GM19240 (cell line): ENCODE measurements around the gene TCF25.
"Not testable (repeated sequence)": the region's sequence is repeated elsewhere in the genome, so short reads cannot be mapped to it uniquely, and the experiment has no call there.

Experiments used
- DNase-seq: peaks from one replicate; pipeline ENCODE4 v3.0.0; 2011; ENCODE audit warnings: low spot score; ENCODE audit not compliant: insufficient read length

TCF25 gene

DNA sequence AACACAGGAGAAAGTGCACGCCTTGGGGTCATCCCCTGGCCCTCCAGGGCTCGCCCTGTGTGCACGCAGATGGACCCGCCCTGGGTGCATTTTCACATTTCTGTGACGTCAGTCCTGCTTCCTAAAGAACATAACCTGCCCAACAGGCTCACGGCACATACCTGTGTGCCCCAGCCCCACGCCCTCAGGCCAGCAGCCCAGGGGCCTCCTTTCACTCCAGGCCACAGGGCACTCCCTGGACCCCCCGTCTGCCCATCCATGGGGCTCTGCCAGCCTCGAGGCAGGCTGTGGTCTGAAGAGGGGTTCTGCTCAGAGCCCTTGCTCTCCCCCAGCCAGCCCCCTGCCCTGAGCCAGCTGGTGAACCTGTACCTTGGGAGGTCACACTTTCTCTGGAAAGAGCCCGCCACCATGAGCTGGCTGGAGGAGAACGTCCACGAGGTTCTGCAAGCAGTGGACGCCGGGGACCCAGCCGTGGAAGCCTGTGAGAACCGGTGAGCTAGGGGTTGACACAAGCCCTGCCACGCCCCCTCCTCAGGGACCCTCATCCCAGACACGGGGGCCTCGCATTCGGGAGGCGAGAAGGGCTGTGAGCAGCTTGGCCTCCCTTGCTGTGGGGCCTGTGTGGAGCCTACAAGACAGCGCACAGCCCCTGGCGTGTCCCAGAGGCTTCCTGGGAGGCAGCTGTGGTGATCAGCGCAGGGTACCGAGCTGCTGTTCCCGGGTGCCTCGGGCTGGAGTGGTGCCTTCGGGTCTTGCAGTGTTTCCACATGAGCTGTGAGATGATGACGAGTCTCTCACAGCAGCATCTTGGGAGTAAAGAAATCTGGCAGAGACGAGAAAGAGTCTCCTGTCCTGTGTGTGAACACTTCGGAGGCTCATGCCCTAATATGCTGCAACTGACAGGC, 31.5 kb downstream of the TCF25 start:
- no peak for DNase-seq

DNA sequence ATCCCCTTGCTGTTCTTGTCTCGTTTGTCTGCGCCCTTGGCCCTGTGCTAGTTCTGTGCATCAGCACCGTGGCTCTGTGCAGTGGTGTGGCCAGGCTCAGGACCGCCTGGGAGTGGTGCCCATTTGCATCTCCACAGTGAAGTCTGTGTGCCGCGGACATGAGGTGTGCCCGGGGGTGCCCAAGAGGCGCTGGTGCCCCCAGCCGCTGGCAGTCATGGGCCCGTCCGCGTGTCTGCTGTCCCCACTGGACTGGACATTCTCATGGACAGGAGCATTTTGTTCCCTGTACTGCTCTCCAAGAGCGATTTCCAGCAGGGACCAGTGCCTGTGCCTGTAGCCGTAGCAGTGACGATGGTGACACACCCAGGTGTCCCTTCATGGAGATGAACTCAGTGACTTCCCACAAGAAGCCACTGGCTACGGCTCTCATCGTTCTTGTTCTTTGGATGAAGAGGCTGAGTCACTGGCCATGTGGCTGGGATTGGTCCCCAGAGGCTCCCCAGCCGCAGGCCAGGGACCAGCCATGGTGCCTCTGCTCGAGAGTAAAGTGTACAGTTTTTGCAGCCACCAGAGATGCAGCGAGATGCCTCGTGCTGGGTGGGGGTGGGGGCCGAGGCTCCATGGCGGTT, 32.2 kb downstream of the TCF25 start:
- DNase-seq, result no peak

DNA sequence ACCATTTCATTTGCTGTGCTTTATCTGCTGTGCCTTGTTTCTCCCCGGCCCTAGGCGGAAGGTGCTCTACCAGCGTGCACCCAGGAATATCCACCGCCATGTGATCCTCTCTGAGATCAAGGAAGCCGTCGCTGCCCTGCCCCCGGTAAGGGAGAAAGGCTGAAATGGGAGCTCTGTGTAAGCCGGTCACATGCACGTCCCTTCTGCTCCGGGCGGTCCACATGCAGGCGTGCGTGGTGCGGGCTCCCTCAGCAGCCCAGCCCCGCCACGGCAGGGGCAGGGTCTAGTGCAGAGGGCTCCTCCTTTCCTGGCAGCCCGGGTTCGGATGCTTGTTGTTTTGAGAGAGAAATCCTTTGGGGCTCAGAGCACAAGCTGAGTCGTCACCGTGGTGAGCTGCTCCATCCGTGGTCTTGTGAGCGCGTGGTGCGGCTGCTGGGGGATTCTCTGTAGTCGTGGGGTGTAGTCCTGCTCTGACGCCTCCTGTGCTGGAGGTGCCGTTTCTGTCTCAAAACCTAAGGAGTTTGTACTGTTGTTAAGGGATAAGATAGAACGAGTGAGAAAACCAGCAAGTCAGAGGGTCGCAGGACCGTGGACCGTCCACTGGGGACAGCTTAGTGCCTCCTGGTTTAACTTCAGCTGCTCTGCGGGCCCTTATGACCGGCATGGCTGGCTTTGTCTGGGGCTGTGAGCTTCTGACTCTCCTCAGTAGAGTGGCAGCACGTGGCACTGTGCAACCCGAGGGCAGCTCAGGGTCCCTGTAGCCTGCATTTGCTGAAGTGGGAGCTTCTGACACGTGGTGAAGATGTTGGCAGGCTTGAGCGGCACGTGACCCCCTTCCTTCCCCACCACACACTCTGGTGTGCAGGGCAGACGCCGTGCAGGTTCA, 33.0 kb downstream of the TCF25 start:
- no peak for DNase-seq

DNA sequence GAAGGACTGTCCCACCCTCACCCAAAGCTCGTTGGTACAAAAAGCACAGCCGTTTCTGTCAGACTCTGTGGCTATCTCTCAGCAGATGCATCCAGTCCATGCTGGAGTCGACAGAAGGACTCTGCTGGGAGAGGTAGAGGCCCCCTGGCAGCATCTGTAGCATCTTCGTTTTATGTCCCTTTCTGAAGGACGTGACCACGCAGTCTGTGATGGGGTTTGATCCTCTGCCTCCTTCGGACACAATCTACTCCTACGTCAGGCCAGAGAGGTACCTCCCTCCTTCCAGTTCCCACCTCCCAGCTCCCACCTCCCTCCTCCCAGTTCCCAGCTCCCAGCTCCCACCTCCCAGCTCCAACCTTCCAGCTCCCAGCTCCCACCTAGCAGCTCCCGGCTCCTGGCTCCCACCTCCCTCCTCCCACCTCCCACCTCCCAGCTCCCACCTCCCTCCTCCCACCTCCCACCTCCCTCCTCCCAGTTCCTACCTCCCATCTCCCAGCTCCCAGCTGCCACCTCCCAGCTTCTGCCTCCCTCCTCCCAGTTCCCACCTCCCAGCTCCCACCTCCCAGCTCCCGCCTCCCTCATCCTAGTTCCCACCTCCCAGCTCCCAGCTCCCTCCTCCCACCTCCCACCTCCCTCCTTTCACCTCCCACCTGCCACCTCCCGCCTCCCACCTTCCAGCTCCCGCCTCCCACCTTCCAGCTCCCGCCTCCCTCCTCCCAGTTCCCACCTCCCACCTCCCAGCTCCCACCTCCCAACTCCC, 33.8 kb downstream of the TCF25 start:
- DNase-seq, result no peak

DNA sequence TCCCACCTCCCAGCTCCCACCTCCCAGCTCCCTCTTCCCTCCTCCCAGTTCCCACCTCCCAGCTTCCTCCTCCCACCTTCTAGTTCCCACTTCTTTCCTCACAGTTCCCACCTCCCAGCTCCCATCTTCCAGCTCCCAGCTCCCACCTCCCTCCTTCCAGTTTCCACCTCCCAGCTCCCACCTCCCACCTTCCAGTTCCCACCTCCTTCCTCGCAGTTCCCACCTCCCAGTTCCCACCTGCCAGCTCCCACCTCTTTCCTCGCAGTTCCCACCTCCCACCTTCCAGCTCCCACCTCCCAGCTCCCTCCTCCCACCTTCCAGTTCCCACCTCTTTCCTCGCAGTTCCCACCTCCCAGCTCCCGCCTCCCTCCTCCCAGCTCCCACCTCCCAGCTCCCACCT, 34.8 kb downstream of the TCF25 start:
- no peak for DNase-seq

DNA sequence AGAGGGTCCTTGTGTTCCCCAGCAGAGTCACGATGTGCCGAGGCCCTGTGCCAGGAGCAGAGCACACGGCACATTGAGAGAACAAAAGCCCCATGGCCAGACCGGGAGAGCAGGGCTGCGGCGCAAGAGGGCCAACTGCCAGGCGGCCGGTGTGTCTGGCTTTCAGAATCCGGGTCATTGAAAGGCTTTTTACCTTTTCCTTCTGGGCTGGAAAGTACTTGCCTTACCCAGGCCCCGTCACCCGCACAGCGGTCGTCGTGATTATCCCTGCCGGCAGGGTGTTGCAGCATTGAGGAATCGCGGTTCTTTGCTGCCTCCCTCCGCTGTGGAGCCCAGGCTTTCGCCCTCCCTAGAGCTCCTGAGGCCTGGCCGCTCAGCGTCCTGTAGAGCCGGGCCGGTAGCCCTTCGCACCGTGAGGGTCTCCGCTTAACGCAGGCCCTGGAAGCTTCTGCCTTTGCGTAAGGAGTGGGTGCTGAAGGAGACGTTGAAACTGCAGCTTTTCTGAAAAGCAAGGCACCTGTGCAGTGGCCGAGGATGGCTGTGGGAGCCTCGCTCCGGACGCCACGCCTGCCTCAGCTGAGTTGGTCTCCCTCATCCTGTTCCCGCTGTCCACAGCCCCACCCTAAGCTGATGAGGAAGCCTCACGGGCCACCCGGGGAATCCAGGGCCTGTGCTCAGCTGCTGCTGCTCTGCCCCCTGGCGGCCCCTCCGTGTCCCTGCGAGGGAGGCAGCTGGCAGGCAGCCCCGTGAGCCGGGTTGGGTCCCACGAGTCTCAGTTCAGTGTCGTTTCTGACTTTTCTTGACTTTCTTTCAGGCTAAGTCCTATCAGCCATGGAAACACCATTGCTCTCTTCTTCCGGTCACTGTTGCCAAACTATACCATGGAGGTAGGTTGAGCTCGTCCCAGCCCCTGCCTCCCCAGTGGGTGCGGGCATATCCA, 36.7 kb downstream of the TCF25 start:
- DNase-seq, result peak; percentile 80

DNA sequence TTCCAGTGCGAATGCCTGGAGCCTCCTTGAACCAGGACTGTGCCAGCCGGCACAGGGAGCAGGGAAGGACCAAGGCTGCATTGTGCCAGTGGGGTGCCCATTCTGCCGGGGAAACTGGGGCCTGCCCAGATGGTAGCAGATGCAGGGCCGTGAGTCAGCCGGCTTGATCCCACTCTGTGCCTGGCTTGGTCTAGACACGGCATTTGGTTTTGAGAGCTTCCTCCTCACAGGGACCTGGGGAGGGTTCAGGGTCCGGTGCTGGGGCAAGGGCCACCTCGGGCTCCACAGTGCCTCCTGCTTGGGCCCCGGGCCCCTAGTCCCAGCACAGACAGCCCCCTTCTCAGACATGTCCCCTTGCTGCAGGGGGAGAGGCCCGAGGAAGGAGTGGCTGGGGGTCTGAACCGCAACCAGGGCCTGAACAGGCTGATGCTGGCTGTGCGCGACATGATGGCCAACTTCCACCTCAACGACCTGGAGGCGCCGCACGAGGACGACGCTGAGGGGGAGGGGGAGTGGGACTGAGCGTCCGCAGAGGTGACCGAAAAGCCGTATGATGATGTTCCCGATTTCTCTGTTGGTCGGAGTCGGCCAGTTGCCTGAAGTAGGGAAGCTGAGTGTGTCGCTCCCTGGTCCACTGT, 37.4 kb downstream of the TCF25 start:
- DNase-seq, result no peak

DNA sequence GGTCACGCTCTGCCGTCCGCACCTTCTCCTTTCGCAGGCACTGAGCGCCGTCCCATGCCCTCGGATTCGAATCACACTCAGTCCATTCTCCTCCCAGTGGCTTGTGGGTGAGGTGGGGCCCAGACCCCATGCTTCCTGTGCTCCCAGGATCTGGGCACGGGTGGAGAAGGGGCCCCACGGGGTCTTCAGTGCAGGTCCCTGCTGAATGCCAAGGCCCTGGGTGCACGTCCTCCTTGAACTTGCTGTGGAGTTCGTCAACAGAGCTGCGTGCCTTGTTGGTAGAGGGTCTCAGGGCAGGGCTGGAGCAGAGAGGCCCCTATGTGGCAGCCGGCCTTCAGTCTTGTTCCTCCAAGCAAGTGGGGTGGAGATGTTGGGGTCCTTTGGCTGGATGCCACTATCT, 38.0 kb downstream of the TCF25 start:
- DNase-seq, result no peak

DNA sequence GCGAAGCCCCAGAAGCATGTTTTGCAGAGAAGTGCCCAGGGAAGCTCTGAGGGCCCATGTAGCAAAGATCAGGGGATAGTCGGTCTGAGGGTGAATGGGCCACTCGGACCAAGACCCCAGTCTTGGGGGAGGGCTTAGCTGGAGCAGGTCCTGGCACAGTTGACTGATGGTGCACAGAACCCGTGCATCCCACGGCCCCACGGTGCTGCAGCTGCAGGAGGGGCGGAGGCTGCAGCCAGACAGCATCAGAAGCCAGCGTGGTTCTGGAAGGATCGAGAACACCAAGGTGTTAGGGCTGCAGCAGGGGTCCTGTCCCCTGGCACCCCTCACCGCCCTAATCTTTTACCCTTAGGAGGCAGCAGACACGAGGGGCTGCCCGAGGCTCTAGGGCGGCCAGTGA, 38.8 kb downstream of the TCF25 start:
- DNase-seq, result no peak

DNA sequence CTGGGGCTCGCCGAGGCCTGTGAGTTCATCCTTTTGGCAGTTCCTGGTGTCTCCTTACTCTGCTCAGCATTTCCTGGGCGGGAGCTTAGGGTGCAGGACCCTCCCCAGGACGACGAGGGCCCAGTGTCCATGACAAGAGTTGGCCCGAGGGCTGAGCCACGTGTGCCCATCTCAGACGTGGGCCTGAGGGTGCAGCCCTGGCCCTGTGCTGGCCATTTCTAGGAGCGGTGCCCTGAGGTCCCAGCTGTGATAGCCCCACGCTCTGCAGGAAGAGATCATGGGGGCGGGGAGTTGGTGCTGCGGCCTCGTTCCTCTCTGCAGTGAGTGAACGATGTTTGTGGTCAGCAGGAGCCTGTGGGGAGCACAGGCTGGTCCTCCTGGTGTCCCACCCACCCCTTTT, 39.2 kb downstream of the TCF25 start:
- DNase-seq, result no peak

DNA sequence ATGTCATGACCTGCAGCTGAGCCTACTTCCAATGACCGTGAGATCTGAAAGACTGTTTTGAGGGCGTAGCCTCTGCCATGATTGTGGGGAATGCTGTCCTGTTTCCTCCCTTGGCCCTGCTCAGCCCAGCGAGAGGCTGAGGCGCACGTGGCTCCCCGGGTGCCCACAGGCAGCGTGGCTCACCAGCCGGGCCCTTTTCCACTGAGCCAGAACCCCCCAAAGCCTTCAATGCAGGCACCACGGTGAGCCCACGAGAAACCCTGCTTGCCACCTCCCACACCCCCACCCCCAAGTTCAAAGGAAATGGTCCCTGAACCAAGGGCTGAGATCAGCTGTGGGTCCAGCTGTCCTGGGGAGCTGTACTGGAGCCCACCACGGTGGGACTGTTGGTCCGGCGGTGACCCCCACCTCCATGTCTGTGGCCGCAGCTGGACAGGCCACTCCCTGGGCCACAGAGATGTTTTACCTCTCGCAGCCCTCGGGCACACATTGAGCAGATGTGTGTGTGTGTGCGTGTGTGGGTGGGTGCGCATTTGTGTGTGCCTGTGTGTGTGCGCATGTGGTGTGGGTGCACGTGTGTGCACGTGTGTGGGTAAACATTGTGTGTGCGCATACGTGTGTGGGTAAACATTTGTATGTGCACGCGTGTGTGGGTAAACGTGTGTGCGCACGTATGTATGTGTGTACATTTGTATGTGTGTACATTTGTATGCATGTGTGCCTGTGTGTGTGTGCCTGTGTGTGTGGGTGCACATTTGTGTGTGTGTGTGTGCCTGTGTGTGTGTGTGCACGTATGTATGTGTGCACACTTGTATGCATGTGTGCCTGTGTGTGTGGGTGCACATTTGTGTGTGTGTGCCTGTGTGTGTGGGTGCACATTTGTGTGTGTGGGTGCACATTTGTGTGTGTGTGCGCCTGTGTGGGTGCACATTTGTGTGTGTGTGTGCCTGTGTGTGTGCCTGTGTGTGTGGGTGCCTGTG, 40.3 kb downstream of the TCF25 start:
- no peak for DNase-seq

DNA sequence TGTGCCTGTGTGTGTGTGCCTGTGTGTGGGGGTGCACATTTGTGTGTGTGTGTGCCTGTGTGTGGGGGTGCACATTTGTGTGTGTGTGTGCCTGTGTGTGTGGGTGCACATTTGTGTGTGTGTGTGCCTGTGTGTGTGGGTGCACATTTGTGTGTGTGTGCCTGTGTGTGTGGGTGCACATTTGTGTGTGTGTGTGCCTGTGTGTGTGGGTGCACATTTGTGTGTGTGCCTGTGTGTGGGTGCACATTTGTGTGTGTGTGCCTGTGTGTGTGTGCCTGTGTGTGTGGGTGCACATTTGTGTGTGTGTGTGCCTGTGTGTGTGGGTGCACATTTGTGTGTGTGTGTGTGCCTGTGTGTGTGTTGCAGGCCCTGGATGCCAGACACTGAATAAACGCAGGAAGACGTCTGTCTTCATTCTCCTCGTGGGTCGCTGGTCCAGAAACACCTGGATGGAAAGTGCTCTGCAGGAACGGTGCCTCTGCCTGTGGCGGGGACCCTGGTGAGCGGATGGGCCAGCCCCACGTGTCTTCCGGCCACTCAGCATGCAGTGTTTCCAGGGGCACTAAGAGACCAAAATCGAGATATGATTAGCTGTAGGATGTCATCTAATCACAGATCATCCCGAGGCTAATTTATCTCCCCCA, 41.4 kb downstream of the TCF25 start:
- DNase-seq, result not testable (repeated sequence)

DNA sequence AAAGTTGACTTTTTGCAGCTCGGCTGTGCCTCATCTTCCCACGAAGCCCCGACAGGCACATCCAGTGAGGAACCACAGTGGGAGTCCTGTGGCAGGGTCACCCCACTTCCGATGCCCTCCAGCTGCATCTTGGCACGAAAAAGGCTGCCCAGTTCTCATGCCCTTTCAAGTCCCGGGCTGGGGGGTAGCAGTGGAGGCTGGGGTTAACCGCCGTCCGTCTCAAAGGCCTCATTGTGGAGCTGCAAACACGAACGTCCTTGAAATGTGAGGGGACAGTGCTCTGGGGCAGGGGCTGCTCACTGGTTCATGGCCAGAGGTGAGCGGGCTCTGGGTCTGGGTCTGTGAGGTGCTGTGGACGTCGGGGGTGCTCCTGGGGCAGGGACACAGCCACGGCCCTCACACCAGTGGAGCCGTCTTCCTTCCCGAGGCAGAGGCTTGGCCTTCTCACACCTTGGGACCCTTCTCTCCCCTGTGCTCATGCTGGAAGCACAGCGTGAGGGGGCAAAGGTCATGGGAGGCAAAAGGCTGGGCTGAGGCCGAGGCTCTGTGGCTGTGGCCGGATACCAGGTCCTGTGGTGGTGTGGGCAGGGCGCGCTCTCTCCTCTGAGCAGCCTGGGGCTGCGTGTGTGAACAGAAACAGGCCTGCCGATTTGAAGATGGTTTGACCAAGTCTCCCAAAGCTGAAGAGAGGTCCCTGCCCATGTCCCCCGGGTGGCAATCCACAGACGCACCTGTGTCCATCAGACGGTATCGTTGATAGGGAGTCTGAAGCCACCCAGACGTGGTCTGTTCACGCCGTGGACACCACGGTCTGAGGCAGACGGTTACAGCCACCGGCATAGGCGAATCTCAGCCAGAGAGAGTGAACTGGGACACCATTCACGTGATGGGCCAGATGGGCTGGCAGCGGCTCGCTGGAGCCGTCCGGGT, 42.2 kb downstream of the TCF25 start:
- no peak for DNase-seq

DNA sequence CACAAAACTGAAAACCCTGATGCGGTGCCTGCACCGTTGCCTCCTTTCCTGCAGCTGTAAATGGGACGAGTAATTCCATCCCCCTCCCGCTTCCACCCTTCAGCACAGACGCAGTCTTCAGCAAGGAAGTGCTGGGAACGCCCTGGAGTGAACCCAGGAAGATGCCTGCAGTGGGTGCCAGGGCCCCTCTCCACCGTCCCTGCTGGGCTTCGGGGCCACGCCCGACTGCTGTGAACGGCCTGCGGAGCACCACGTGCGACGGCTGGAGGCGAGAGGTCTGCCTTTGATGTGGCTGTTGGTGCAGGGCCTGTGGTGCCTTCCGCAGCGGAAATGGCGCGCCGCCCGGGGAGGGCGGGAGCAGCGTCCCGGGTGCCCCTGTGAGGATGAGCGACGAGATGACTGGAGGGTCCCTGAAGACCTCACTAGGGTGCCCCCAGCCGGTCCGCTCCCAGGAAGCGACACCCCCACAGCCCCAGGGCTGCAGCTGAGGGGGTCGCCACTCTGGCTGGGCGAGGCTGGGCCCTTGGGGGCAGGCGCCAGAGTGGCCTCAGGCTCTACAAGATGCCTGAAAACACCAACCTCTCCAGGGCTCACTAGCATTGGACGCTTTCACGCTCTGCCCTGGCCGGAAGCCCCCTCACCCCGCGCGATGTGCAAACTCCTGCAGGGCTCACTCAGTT, 44.5 kb downstream of the TCF25 start:
- peak; percentile 91 for DNase-seq

DNA sequence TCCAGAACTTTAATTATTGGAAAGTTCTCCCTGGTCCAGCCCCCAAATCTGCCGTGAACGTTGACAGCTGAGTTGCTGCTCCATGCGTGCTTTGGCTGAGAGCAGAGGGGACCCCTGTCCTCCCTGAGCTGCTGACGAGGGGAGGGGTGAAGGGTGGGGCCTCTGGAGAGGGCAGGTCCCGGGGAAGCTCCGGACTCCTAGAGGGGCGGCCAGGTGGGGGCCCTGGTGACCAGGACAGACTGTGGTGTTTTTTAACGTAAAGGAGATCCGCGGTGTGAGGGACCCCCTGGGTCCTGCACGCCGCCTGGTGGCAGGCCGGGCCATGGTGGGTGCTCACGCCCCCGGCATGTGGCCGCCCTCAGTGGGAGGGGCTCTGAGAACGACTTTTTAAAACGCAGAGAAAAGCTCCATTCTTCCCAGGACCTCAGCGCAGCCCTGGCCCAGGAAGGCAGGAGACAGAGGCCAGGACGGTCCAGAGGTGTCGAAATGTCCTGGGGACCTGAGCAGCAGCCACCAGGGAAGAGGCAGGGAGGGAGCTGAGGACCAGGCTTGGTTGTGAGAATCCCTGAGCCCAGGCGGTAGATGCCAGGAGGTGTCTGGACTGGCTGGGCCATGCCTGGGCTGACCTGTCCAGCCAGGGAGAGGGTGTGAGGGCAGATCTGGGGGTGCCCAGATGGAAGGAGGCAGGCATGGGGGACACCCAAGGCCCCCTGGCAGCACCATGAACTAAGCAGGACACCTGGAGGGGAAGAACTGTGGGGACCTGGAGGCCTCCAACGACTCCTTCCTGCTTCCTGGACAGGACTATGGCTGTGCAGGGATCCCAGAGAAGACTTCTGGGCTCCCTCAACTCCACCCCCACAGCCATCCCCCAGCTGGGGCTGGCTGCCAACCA, 45.3 kb downstream of the TCF25 start, which contains the start of gene MC1R:
Gene MC1R (plus strand): TSS at position 410 of the 895 bp plus-strand sequence. CDS start 397 bp downstream, at position 807.
- DNase-seq, result no peak
